Fibroblast of the conjunctiva (primary cell): Measurements from ENCODE around the gene PHACTR3.

ENCODE experiments used
- DNase-seq: peaks from one replicate; pipeline ENCODE4 v3.0.0-alpha.2; 2010; ENCODE audit warnings: low read depth

The PHACTR3 gene

GRCh38 chr20:59574308-59574707, 30.0 kb upstream of the PHACTR3 start:
- DNase-seq: no peak

DNA sequence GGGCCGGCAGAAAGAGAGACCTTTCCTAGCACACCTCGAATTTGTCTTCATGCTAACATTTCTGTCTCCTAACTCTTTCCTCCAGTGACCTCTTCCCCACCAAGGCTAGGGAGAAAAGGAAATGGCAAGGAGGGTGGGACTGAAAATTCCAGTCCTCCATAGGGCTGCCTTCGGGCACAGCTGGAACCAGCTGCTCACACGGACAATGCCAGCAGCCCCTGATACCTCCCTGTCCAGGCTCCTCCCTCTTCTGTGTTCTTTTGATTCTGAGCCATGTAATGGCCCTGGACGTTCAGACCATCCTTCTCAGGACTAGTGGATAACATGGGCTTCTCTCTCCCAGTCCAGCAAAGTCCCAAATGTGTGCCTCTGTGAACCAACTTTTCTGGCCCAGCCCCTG, 29.1 kb upstream of the PHACTR3 start:
- DNase-seq: no peak

DNA sequence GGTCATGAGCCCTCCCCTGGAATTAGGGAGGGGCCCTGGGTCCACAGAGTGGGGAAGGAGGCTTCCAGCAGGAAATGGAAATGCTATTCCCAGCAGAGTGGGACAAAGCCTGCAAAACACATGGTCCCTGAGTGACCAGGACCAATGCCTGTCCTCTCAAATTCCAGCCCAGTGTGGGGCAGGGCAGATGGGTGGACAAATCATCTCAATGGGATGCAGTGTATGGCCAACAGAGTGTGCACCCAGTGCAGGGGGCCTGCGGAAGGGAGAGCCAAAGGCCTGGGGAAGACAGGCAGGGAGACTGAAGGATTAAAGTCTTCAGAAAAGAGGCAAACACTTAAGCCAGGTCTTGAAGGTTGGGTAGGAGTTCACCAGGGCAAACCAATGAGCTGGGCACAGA, 28.7 kb upstream of the PHACTR3 start:
- no peak for DNase-seq

DNA sequence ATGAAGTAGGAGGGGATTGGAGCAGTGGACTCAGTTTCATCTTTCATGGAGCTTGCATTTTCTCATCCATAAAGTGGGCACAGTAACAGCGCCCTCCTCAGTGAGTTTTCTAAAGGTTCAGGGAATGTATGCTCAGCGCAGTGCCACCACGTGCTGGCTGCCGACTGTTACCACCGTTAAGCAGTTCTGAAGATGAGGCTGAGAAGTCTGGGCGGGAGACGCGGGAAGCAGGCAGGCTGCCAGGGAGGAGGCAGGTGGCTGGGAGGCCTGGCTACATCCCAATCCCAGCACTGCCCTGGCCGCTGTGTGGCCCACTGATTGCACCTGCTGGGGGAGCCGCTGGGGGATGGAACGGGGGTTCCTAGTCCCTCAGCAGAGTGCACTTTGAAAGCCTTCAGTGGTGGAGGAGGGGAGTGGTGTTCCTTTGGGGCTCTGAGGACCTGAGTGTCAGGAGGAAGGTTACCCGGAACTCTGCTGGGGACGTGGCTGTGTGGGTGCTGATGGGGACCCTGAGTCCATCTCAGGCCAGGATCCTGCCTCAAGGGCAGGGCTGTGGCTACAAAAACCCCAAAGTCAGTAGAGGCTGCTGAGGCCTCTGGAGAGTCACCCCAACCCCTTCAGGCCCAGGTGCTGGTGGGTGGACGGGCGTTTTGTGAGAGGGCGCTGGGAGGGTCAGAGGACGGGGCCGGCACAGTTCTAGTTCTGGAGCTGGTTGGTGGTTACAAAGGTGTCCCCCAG, 28.0 kb upstream of the PHACTR3 start:
- DNase-seq: no peak

- no peak for DNase-seq
Measured at GRCh38 chr20:59577037-59577808, 27.1 kb upstream of the PHACTR3 start.

- DNase-seq: no peak
Measured at GRCh38 chr20:59577809-59578435, 26.4 kb upstream of the PHACTR3 start.

DNA sequence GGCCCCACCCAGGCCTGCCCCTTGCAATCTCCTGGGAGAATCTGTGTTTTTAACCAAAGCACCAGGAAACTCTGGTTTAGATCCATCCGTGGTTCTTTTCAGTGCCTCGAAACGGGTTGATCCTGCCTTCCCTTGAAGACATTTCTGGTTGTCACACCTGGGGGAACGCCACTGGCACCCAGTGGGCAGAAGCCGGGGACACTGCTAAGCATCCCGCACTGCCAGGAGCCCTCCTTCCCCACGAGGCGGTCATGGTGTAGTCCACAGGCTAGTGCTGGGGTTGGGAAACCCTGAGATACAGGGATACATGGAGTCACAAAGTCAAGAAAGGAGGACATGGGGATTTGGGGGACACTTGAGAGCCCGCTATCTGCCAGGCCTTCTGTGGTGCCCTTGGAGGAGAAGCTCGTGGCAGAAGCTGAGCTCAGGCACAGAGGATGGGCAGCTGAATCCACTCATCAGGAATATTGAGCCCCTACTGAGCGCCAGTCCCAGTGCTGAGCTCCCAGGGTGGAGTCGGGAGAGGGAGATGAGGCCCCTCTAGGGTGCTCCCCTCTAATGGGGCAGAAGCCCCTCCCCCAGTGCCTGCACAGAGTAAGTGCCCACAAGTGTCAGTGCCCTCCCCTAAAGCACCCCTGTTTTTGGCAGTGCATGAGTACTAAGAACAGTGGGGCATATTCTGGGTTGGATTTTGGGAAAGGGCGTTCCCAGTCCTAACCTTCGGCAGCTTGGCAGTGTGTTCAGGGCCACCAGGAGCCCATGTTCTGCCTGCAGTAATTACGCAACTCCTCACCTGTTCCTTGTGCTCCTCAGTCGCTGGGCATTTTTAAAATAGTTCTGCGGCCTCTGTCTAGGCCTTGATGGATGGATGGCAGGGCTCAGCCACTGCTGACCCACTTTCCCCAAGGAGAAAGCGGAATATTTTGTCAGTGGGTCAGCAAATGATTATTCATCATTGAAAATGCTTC, 25.6 kb upstream of the PHACTR3 start:
- DNase-seq: no peak

DNA sequence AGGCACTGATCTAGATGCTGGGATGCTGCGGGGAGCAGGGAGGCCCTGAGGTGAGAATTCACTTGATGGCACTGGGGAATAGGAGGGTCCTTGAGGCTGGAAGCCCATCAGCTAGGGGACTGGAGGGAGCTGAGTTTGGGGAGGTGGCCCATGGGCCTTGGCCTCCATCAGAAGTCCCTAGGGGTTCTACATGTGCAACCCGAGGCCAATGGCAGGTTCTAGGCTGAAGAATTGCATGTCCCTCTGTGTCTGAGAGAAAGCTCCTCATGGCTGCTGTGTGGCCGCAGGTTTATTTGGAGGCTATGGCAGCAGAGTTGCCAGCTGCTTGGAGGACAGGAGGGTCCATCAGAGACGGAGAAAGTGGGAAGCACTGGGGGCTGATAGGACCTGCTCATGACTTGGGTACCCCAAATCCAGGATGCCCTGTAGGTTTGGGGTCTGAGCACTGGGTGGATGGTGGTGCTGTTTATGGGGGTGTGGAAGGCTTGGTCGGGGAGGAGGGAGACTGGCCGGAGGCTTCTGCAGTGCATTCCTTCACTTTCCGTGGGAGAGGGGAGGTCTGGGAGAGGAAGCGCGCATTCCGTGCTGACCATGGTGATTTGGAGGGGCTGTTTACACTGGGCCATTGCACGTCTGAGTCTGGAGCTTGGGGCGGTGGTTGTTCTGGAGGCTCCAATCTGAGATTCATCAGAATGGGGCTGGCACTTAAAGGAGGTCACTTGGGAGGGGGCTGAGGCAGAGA, 24.8 kb upstream of the PHACTR3 start:
- DNase-seq: no peak

DNA sequence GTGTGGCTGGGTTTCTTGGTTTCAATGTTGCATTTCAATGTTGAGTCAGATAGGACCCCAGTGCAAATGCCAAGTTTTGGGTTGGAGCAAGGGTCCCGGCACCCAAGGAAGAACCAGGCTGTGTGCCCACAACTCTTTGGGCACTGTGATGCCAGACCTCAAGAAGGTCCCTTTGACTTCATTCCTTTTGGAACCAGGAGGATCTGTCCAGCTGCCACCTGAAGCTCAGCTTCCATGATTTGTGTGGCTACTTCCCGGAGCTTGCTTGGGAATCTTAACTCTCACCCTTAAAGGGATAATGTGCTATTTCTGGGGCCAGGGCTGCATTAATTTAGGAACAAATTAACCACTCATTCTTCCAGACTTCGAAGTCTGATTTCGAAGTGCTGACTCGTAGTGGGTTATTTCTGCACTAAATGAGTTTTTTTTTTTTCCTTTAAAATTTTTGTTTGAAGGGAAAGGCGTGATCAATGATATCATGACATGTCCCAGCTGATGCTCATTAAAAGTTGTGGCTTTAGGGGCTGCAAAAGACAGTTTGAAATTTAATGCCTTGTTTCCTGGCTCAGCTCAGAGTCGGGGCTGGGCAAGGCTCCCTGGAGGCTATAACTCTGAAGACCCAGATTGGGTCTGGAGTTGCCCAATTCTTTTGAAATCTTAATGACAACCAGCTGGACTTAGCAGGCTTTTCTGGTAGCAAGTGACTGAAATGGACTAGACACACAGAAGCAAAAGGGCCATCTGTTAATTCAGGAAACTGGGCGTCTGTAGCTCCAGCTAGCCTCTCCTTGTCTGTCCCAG, 24.0 kb upstream of the PHACTR3 start:
- peak; percentile 27 for DNase-seq

DNA sequence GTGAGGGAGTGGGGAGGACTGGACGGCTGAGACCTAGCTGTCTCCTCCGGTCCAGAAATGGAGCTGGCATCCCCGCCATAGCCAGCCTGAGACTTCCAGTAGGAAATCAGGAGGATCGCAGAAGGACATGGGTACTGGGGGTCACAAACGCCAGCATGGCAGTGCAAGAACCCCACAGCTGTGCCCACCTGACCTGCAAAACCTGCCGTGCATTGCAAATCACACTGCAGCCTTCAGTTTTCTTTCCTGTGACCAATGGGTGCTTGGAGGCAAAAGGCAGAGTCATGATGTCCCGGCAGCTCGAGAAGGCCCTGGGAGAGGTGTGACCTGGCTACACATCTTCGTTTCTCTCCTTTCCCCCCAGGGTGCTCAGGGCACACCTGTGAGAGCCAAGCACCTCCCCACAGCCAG, 23.3 kb upstream of the PHACTR3 start:
- no peak for DNase-seq

GRCh38 chr20:59581993-59582679, 22.2 kb upstream of the PHACTR3 start:
- DNase-seq: no peak

DNA sequence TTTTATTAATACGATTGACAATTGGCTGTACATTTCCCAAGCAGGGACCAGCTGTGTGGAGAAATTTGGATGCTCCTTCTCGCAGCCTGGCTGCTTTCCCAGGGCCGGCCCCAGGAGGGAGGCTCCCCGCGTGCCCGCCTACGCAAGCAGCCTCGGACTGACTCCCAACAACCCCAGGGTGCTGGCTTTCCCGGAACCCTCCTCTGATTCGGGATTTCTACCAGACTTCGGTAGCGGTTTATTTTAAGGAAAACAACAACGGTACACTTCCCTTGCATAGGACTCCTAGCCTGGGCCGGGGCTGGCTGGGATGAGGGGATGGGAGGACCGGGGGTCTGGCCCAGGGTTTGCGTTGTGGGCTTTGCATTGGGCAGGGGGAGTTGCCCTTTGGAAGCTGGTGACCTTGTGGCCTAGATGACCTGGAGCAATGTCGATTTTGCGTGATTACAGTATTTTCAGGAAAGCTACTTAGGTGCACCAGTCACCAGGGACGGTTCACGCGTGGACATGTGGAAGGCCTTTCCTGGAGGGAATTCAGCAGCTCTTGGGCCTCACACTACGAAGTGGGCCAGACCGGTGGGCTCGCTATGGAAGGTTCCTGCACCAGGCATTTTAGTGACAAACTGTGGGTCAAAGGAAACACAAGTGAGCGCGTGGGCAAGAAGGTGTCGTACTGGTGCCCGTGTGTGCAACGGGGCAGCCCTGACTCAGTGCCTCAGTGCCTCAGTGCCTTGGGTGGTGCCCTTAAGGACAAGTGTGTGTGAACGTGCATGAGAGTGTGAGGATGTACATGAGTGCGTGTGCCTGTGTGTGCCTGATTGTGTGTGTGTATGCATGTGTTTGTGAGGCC, 20.7 kb upstream of the PHACTR3 start:
- no peak for DNase-seq

- DNase-seq: no peak
Measured at GRCh38 chr20:59584278-59584925, 19.9 kb upstream of the PHACTR3 start.

- DNase-seq: no peak
Measured at GRCh38 chr20:59585714-59586409, 18.5 kb upstream of the PHACTR3 start.

GRCh38 chr20:59586613-59587012, 17.7 kb upstream of the PHACTR3 start:
- DNase-seq: no peak

- DNase-seq: no peak
Measured at GRCh38 chr20:59587570-59587969, 16.8 kb upstream of the PHACTR3 start.

GRCh38 chr20:59588236-59588855, 16.0 kb upstream of the PHACTR3 start:
- DNase-seq: no peak
